LNCaP clone FGC (cell line): ENCODE data around the gene BRINP2.

Experiments used
- DNase-seq: peaks from one replicate; pipeline ENCODE4 v3.0.0-alpha.2; 2011; ENCODE audit warnings: low read depth
- H3K4me3 ChIP-seq: 2 replicates; pipeline ENCODE4 v1.5.1; 2011; ENCODE audit warnings: mild to moderate bottlenecking, low read depth, low read length, control low read depth
- CTCF ChIP-seq: IDR thresholded peaks from 2 replicates; pipeline ENCODE4 v1.5.1; 2012; ENCODE audit warnings: mild to moderate bottlenecking; ENCODE audit not compliant: control insufficient read depth, insufficient read depth; ENCODE audit errors: extremely low read depth

Gene BRINP2

DNA sequence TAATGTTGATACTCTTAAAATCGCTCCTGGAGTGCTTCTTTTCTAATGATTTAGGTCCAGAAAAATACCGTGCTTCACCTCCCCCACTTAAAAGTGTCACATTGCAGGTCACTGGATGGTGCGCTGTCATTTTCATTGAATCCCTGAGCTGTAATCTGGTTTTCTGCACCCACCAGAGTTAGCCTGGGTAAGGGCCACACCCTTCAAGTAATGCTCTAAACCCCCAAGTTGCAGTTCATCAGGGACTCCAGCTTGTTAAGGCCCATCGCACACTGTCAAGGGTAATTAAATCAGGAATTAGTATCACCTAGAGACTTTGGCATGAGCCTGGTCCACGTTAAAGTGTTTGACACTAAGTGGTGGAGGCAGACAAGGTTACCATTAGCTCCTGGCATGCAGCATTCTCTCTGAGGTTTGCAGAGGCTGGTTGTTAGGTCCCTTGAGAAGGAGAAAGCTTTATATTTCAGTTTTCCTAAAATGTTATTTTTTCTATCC, 40.3 kb upstream of the BRINP2 start:
- no peak for TF ChIP-seq CTCF
- DNase-seq = no peak
- H3K4me3 ChIP-seq = no peak overlapping the region

GRCh38 chr1:177131723-177132122, 39.0 kb upstream of the BRINP2 start:
- DNase-seq = no peak
- TF ChIP-seq CTCF = no peak

GRCh38 chr1:177132141-177132540, 38.6 kb upstream of the BRINP2 start:
- no peak overlapping the region for H3K4me3 ChIP-seq
- no peak for TF ChIP-seq CTCF
- DNase-seq = no peak

More at GRCh38 chr1:177131723-177132122, 39.0 kb upstream of the BRINP2 start:
- no peak overlapping the region for H3K4me3 ChIP-seq

GRCh38 chr1:177133977-177134538, 36.7 kb upstream of the BRINP2 start:
- no peak overlapping the region for H3K4me3 ChIP-seq
- no peak for DNase-seq
- no peak for TF ChIP-seq CTCF

GRCh38 chr1:177135250-177135649, 35.5 kb upstream of the BRINP2 start:
- no peak for DNase-seq
- TF ChIP-seq CTCF = no peak
- no peak overlapping the region for H3K4me3 ChIP-seq

GRCh38 chr1:177137814-177138213, 32.9 kb upstream of the BRINP2 start:
- no peak for TF ChIP-seq CTCF
- H3K4me3 ChIP-seq = no peak overlapping the region
- no peak for DNase-seq

- no peak for DNase-seq
- no peak overlapping the region for H3K4me3 ChIP-seq
- no peak for TF ChIP-seq CTCF
These were observed 32.4 kb upstream of the BRINP2 start for GRCh38 chr1:177138347-177138746.
